ENCODE data around the gene PPID. TPM values are rescaled to one million over a fixed set of nuclear protein-coding genes. Genes with fewer than 3 reads are reported as not detected.
A peak's percentile ranks its signal among the peaks of the same experiment; 100 is the strongest.

PPID gene
- total and polyA plus RNA-seq, 9 of the 15 experiments (the other 6 are each of a cell fraction or from before 2014, with no cell fraction given), result 46.5 to 160 (median 98.6) TPM

DNA sequence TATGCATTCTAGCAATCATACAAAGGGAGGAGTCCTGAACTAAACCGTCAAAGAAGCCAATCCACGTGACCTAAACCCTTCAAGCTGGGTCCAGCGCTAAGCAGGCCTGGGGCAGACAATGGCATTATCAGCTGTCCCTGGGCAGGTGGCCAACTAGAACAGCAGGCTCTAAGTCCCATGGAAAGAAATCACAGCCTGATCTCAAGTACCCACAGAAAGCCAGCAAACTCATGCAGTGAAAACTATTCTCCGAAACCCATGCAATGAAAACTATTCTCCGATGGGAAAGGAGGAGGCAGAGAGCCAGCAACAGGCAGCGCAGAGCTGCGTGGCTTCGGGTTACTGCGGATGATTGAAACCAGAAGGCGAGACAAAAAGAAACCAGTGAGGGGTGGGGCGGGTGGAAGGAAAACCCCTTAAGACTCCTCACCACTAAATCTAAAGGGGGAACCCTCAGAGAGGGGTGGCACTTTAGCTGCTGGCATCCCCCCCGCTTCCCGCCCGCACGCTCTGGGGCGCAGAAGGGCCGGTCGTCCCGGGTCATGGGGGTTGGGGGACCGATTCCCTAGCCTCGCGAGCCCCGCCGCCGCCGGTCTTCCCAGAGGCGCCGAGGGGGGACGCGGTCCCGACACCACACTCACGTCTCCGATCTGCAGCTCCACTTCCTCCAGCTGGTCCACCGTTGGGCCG, 52.1 kb downstream of the PPID start (continued):
- TF ChIP-seq, protein P1, sequence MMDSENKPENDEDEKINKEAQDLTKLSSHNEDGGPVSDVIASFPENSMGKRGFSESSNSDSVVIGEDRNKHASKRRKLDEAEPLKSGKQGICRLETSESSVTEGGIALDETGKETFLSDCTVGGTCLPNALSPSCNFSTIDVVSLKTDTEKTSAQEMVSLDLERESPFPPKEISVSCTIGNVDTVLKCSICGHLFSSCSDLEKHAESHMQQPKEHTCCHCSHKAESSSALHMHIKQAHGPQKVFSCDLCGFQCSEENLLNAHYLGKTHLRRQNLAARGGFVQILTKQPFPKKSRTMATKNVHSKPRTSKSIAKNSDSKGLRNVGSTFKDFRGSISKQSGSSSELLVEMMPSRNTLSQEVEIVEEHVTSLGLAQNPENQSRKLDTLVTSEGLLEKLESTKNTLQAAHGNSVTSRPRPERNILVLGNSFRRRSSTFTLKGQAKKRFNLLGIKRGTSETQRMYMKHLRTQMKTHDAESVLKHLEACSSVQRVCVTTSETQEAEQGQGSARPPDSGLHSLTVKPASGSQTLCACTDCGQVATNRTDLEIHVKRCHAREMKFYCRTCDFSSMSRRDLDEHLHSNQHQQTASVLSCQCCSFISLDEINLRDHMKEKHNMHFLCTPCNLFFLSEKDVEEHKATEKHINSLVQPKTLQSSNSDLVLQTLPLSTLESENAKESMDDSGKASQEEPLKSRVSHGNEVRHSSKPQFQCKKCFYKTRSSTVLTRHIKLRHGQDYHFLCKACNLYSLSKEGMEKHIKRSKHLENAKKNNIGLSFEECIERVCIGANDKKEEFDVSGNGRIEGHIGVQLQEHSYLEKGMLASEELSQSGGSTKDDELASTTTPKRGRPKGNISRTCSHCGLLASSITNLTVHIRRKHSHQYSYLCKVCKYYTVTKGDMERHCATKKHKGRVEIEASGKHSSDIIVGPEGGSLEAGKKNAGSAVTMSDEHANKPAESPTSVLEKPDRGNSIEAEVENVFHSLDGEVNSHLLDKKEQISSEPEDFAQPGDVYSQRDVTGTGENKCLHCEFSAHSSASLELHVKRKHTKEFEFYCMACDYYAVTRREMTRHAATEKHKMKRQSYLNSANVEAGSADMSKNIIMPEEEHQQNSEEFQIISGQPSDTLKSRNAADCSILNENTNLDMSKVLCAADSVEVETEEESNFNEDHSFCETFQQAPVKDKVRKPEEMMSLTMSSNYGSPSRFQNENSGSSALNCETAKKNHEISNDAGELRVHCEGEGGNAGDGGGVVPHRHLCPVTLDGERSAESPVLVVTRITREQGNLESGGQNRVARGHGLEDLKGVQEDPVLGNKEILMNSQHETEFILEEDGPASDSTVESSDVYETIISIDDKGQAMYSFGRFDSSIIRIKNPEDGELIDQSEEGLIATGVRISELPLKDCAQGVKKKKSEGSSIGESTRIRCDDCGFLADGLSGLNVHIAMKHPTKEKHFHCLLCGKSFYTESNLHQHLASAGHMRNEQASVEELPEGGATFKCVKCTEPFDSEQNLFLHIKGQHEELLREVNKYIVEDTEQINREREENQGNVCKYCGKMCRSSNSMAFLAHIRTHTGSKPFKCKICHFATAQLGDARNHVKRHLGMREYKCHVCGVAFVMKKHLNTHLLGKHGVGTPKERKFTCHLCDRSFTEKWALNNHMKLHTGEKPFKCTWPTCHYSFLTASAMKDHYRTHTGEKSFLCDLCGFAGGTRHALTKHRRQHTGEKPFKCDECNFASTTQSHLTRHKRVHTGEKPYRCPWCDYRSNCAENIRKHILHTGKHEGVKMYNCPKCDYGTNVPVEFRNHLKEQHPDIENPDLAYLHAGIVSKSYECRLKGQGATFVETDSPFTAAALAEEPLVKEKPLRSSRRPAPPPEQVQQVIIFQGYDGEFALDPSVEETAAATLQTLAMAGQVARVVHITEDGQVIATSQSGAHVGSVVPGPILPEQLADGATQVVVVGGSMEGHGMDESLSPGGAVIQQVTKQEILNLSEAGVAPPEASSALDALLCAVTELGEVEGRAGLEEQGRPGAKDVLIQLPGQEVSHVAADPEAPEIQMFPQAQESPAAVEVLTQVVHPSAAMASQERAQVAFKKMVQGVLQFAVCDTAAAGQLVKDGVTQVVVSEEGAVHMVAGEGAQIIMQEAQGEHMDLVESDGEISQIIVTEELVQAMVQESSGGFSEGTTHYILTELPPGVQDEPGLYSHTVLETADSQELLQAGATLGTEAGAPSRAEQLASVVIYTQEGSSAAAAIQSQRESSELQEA (IDR thresholded peaks at IDR 0.05; ENCODE audit: low read depth), result no peak
- TF ChIP-seq, protein P2, sequence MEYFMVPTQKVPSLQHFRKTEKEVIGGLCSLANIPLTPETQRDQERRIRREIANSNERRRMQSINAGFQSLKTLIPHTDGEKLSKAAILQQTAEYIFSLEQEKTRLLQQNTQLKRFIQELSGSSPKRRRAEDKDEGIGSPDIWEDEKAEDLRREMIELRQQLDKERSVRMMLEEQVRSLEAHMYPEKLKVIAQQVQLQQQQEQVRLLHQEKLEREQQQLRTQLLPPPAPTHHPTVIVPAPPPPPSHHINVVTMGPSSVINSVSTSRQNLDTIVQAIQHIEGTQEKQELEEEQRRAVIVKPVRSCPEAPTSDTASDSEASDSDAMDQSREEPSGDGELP (CRISPR knock-in tag; IDR thresholded peaks at IDR 0.05; ENCODE audit: borderline replicate concordance), result peak; percentile 34
- TF ChIP-seq MEIS2 (IDR thresholded peaks at IDR 0.05; ENCODE audit: partially characterized antibody) (no peak), CXXC5 (CRISPR knock-in tag; IDR thresholded peaks at IDR 0.05) (peak; percentile 30), SAP30 (IDR thresholded peaks at IDR 0.05; ENCODE audit: borderline replicate concordance, insufficient read depth, low read depth, low read length, poor library complexity, severe bottlenecking) (peak; percentile 85), L3MBTL2 (IDR thresholded peaks at IDR 0.05) (peak; percentile 81), KDM1A (IDR thresholded peaks at IDR 0.05) (peak; percentile 66 to 74; a peak in 3 of 4 replicates)
- TF ChIP-seq, protein P3, sequence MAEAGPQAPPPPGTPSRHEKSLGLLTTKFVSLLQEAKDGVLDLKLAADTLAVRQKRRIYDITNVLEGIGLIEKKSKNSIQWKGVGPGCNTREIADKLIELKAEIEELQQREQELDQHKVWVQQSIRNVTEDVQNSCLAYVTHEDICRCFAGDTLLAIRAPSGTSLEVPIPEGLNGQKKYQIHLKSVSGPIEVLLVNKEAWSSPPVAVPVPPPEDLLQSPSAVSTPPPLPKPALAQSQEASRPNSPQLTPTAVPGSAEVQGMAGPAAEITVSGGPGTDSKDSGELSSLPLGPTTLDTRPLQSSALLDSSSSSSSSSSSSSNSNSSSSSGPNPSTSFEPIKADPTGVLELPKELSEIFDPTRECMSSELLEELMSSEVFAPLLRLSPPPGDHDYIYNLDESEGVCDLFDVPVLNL (CRISPR knock-in tag; IDR thresholded peaks at IDR 0.05; ENCODE audit: low read depth), result 0 out of 2 replicates have a peak, but pooled peaks have one; percentile 7
- TF ChIP-seq, protein P4, sequence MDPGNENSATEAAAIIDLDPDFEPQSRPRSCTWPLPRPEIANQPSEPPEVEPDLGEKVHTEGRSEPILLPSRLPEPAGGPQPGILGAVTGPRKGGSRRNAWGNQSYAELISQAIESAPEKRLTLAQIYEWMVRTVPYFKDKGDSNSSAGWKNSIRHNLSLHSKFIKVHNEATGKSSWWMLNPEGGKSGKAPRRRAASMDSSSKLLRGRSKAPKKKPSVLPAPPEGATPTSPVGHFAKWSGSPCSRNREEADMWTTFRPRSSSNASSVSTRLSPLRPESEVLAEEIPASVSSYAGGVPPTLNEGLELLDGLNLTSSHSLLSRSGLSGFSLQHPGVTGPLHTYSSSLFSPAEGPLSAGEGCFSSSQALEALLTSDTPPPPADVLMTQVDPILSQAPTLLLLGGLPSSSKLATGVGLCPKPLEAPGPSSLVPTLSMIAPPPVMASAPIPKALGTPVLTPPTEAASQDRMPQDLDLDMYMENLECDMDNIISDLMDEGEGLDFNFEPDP (CRISPR knock-in tag; IDR thresholded peaks at IDR 0.05), result no peak
- TF ChIP-seq, protein P5, sequence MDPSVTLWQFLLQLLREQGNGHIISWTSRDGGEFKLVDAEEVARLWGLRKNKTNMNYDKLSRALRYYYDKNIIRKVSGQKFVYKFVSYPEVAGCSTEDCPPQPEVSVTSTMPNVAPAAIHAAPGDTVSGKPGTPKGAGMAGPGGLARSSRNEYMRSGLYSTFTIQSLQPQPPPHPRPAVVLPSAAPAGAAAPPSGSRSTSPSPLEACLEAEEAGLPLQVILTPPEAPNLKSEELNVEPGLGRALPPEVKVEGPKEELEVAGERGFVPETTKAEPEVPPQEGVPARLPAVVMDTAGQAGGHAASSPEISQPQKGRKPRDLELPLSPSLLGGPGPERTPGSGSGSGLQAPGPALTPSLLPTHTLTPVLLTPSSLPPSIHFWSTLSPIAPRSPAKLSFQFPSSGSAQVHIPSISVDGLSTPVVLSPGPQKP (CRISPR knock-in tag; IDR thresholded peaks at IDR 0.05), result no peak
- TF ChIP-seq, protein P6, sequence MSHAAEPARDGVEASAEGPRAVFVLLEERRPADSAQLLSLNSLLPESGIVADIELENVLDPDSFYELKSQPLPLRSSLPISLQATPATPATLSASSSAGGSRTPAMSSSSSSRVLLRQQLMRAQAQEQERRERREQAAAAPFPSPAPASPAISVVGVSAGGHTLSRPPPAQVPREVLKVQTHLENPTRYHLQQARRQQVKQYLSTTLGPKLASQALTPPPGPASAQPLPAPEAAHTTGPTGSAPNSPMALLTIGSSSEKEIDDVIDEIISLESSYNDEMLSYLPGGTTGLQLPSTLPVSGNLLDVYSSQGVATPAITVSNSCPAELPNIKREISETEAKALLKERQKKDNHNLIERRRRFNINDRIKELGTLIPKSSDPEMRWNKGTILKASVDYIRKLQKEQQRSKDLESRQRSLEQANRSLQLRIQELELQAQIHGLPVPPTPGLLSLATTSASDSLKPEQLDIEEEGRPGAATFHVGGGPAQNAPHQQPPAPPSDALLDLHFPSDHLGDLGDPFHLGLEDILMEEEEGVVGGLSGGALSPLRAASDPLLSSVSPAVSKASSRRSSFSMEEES (CRISPR knock-in tag; IDR thresholded peaks at IDR 0.05), result peak; percentile 47; the same call in 1 of the 2 replicates
